Measurements from ENCODE around the gene CTNNBL1.
"Not testable (repeated sequence)": the region's sequence is repeated elsewhere in the genome, so short reads cannot be mapped to it uniquely, and the experiment has no call there.

Gene CTNNBL1

DNA sequence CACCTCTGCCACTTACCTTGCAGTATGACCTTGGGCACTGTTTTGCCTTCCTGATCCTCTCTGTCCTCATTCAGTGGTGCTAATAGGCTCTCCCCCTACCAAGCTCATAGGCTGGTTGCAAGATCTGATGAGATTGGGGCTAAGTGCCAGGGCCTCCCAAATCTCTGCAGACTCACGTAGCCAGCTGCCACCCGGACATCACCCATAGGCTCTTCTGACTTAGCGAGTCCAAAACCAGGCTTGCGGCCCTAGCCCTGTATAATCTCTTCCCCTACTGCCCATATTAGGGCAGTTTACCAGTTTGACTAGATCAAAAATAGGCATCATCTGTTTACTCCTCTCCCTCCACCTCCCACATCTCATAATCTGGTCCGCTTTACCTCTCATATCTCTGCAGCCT, 154.9 kb downstream of the CTNNBL1 start:
- in situ Hi-C loops (cut with MboI; ENCODE audit: low sequenced_read_pairs): no loop called here

DNA sequence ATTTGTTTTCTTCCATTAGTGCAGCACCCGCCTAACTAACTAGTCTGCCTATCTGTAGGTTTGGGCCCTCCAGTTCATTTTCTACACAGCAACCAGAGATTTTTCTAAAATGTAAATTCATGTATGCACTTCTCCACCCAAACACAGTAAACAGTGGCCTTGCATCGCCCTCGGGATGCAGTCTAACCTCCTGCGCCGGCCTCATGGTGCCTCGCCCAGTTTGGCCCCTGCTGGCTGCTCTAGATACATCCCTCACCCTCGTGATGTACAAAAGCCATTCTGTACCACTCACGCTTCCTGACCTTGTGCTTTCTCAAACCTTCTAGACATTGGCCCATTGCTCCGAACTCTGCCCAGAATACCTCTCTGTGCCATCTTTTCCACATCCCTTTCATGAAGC, 155.3 kb downstream of the CTNNBL1 start:
- in situ Hi-C loops (cut with MboI; ENCODE audit: low sequenced_read_pairs): no loop called here

DNA sequence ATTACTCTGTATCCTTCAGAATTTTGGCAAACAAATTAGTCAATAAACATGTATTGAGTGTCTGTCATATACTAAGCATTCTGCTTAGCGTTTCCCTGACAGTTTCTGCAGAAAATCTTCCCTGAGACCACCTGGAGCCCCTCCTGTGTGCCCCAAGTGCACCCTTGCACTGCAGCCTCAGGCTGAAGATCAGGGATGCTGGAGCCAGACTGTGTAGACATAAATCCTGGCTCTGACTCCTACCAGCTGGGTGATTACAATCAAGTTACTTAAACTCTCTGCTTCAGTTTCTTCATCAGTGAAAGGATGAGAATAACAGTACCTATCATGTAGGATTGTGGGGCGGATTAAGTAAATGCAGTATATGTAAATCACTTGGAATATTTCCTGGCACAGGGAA, 155.7 kb downstream of the CTNNBL1 start:
- in situ Hi-C loops (cut with MboI; ENCODE audit: low sequenced_read_pairs): no loop called here

DNA sequence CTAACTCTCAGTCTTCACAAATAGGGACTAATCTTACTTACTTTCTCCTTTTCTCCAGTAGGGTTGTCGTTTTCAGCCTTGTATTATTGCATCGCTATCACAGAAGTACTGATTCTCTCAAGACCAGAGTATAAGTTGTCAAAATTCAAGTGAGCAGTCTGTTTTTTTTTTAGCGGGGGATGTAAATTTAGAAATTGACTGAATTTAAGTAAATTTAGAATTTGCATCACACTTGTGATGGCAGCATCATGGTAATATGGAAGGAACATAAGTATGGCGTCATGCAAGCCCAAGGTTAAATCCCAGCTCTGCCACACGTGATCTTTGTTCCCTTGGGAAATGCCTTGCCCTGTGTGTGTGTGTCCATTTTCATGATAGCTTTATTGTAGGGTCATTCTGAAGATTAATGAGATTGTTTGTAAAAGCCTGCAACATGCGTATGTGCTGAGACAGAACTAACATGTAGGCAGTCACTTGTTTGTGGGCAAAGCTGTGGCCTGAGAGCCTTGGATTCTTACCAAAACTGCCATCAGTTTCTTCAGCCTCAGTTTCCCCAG, 156.3 kb downstream of the CTNNBL1 start:
- in situ Hi-C loops (cut with MboI; ENCODE audit: low sequenced_read_pairs): no loop called here

DNA sequence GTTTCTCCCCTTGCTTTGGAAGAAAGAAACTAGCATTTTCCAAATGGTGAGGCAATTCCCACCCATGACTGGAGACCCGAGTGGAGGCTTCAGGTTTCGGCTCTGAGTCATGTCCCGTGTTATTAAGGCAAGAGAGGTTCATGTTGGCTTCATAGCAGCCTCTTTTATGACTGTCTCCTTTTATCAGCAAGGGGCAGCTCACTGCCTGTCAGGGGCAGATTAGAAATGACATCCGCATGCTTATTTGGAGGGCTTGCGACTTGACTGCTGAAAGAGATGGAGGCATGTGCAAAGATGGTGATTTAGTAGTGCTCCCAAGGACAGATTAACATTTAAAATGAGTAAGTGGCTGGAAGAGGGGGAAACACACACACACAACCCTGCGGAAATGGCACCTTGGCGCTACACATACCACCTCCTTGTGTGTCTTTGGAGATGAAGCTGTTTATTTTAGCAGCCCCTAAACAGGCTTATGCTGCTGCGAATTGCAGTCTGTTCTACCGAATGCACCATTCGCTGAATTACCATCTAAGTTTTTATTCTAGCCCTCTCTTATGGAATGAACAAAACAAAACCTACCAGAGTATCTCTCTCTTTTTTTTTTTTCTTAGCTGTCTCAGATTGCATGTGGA, 157.0 kb downstream of the CTNNBL1 start:
- in situ Hi-C loops (cut with MboI; ENCODE audit: low sequenced_read_pairs): no loop called here

DNA sequence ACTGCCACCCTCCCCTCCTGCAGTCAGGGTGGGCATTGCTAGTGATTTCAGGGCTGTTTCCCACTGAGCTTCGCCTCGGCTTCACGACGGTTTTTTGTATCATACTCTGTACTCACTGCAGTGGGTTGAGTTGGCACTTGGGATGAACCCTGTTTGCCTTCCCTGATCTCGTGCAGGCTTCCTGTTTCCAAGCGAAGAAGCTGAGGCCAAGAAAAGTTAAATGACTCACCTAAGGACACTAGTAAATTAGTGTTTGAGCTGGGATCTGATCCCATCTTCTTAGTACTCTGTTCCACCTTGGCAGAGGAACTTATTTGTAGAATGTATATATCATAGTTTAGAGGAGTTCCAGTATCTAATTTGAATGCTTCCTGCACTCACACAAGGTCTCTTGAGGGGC, 158.8 kb downstream of the CTNNBL1 start:
- in situ Hi-C loops (cut with MboI; ENCODE audit: low sequenced_read_pairs): no loop called here

DNA sequence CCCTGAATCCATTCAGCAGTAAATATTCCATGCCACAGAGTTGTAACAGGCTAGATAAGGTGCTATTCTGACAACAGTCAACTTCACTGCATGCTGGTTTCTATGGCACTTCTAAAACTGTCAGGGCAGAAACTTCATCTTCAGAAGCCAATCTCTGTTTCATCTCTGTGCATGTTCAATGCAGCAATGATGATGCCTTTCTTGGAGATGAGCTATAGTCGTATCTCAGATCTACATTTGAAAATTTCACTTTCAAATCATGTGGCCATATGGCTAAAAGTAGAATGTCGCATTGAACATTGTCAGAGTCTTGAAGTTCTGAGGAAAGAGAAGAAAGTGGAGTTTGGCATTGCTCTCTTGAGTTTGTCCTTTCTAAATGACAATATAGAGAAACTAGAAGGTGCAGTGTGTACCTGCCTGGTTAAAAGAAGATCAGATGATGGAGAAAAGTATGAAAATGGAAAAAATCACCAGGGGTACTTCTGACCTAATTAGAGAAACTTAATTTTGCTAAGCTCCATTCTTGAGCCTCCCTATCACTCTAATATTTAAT, 160.1 kb downstream of the CTNNBL1 start:
- in situ Hi-C loops (cut with MboI; ENCODE audit: low sequenced_read_pairs): no loop called here

DNA sequence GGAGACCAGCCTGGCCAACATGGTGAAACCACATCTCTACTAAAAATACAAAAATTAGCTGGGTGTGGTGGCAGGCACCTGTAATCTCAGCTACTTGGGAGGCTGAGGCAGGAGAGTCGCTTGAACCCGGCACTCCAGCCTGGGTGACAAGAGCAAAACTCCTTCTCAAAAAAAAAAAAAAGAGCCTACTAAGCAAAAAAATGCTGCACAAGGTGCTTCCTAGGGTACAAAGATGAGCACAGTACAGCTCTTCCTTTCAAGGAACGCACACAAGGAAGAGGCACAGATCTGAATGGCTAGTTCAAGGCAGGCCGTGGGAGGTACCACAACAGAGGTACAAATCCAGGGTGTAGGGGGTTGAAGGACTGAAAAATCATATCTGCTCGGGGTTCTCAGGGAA, 162.2 kb downstream of the CTNNBL1 start:
- in situ Hi-C loops (cut with MboI; ENCODE audit: low sequenced_read_pairs): not testable (repeated sequence)

DNA sequence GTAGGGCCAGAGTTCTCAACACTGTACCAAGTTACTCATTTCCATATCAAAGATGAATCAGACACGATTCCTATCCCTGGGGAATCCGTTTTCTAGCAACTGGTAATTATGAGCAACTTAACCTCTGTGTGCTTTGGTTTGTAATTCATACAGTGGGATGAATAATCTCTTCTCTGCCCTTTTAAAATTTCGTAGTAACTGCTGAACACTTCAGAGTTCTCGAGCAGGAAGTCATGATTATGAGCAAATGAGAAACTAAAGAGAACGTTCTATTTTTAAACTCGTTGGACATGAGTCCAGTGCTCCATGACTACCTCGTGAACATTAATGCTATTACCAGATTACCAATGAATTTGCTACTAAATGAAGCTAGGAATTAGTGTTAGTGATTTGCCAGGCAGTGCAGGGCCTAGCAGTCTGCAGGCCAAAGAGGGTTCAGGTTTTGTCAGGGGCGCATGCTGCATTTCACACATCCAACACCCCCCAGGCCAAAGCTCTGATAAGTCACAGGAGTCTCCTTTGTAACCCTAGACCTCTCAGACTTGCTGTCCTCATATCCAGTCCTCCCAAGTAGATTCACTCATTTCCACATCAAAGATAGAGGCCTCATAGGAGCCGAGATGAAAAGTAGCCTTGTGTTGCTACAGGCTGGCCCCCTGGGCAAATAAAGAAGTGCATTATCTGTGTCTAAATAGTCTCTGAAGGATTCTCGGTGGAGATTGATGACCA, 163.3 kb downstream of the CTNNBL1 start:
- in situ Hi-C loops (cut with MboI; ENCODE audit: low sequenced_read_pairs): no loop called here

DNA sequence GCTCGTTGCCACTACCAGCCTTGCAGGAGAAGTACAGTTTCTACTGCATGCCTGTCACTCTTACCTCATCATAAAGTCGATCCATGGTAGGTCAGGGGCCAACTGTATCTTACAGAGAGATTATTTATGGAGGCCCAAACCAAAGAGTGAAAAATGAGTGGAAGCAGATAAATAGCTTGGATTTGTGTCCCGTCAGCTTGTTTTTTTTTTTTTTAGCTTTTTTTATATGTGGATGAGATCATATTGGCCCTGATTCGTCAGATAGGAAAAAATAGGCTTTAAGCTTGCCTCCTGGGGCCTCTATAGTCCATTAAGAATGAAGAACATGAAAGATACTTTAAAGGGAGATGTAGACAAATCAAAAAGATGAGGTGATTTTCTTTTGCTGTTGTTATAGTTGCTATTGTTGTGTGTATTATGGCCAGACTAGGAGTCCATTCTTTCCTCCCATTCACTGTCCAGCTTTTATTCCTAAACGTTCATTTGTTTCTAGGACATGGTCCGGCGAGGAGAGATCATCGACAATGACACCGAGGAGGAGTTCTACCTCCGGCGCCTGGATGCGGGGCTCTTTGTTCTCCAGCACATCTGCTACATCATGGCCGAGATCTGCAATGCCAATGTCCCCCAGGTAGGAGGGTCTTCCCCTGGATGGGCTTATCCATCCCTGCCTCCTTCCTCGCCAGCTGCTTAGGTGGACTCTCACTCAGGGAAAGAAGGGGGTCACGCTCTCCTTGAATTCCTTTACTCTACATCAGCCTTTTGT, 165.8 kb downstream of the CTNNBL1 start:
- in situ Hi-C loops (cut with MboI; ENCODE audit: low sequenced_read_pairs): no loop called here

DNA sequence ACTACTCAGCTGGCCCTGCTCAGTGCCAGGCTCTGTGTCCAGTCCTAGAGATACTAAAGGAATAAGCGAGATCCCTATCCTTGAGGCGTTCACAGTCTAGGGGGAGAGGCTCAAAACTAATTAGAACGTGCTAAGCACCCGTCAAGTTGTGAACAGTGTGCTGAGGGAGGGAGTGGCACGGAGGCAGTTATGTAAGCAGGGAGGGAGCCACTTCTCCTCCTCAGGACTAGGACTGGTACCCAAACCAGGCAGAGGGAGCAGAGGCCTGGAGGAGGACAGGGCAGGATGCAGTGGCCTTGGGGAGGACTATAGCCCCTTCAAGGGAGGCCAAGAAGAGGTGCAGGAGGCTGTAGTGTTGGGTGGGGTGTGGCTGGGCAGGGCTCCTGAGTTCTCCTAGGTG, 169.5 kb downstream of the CTNNBL1 start:
- in situ Hi-C loops (cut with MboI; ENCODE audit: low sequenced_read_pairs): no loop called here

DNA sequence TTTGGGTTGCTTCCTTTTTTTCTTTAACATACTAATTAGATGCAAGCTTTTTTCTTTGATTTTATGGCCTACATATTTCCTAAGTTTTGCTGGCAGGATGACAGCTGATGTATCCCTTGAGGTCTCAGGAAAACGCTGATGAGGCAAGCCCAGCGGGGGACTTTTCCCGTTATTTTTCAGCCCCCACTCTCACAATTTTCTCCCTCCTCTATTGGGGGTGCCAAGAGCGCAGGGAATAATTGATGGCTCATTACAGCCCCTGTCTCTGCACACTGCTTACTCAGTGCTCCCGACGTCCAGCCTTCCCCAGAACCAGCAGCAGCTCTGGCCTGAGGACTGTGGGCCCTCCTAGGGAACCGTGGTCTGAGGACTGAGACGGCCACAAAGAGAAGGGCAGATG, 170.5 kb downstream of the CTNNBL1 start:
- in situ Hi-C loops (cut with MboI; ENCODE audit: low sequenced_read_pairs): no loop called here

DNA sequence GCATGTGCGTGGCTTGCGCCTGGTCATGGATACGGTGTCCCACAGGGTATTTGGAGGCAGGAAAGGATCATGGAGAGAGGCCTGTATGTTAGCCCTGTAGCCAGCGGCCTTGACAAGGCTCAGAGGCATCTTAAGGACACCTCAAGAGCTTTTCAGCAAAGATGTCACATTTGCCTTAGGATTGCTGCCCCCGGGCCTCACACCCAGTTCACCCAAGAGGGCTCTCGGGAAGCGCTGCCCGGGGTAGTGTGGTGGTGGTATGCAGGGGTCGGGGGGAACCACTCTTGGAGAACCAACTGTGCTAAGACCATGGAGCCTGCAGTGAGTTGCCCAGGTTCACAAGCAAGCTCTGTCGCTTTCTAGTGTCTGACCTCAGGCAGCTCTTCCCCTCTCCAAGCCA, 172.2 kb downstream of the CTNNBL1 start:
- in situ Hi-C loops (cut with MboI; ENCODE audit: low sequenced_read_pairs): no loop called here

DNA sequence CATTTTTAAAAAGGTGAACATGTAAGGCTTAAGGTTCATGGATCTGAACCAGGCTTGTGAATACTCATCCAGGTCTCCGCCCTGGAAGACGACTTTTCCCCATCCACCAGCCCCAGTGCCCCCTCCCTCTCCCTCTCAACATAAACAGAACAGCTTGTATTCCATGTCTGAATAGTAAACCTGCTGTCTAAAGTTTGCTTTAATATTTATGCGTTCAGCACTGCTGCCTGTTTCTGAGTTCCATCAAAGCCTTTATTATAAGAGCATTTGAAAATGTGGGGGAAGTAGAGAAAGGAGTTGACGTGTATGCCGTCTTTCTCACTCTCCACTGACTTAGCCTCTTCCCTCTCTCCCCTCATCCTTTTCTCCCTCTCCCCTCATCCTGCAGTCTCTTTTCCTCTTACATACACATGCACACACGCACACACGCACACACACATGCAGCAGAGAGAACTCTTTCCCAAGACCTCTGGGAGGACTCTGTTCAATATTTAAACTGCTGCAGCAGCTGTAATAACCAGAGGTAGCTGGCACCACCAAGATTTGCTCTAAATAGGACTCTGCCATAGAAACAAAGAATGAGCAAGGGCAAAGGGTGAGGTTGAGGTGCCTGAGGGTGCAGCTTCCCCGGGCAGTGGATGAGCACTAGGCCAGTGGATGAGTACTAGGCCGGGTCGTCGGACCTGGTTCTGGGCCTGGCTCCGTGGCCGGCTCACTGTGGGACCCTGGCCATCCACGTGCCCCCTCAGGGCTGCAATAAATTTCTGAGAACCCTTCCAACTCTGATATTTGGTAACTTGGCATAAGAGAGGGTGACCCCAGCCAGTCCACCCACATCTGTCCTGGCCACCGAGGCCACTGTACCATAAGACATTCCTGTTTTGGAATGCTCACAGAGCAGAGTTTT, 173.7 kb downstream of the CTNNBL1 start:
- in situ Hi-C loops (cut with MboI; ENCODE audit: low sequenced_read_pairs): no loop called here

DNA sequence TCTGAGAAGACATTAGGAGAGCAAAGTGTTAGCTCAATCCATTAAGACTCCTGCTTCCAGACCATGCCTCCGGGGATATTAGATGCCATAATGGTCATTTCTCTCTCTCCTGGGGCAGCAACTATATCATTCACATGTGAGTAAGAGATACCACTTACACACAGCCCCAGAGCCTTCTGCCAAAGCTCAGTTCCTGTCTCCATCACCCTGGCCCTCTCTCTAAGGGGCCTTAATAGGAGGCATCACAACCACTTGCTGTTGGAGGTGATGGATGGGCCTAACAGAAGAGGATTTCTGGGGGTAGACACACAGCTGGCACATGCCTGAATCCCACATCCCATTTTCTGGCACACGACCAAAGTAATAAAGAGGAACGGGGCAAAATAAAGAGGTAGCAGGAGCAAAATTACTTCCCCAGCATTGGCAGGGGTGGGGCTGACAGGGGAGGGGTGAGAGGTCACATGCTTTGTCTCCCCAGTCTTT, 175.1 kb downstream of the CTNNBL1 start:
- in situ Hi-C loops (cut with MboI; ENCODE audit: low sequenced_read_pairs): no loop called here

DNA sequence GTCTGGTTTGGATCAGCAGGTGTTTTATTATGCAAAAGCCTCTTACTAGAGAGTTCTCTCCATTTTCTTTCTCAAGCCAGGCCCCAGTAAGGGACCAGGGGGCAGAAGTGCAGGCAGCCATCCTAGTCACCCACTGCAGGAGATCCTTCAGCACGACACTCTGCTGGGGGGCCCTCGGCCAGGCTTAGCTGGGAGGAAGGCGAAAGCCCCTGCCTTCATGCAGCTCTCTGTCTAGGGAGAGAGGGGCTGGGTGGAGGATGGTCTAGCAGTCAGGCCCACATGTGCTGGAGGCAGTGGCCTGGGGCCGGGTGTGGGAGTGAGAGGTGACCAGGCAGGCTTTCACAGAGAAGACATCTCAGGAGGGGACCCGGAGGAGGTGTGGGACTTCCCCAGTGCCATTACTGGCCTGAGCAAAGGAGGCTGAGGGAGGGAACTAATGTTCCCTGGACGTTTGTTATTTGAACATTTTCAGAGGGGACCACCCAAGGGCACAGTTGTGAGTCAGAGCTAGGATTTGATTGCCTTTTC, 175.6 kb downstream of the CTNNBL1 start:
- in situ Hi-C loops (cut with MboI; ENCODE audit: low sequenced_read_pairs): no loop called here

DNA sequence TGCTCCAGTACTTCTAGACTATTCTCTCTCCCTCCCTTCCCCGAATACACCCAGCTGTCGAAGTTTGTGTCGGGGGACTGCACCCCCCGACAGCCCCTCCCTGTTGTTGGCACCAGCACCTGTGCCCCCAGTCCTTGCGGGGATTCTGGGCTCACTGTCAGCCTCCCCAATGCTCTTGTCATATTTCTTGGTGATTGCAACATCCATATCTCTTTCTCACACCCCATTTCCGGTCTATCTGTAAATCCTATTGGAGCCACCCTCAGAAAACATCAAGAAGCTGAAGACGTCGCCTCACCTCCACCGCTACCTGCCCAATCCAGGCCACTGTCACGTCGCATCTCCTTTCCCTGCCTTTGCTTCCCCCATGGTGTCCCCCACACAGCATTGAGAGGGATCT, 176.5 kb downstream of the CTNNBL1 start:
- in situ Hi-C loops (cut with MboI; ENCODE audit: low sequenced_read_pairs): no loop called here

DNA sequence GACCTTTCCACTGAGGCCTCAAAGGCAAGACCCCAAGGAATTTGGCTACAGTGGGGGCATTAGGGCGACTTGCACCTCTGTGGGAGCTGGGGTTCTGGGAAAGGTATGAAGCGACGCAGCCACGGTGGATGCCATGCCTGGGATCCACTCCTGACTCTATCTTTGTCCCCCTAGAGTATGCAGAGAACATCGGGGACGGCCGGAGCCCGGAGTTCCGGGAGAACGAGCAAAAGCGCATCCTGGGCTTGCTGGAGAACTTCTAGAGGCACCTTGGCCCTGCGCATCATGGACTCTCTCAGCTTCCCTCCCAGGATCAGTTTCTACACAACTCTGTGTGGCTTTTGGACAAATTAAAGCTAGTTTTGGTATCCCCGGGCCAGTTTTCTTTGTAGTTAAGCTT, 177.9 kb downstream of the CTNNBL1 start:
- in situ Hi-C loops (cut with MboI; ENCODE audit: low sequenced_read_pairs): no loop called here

DNA sequence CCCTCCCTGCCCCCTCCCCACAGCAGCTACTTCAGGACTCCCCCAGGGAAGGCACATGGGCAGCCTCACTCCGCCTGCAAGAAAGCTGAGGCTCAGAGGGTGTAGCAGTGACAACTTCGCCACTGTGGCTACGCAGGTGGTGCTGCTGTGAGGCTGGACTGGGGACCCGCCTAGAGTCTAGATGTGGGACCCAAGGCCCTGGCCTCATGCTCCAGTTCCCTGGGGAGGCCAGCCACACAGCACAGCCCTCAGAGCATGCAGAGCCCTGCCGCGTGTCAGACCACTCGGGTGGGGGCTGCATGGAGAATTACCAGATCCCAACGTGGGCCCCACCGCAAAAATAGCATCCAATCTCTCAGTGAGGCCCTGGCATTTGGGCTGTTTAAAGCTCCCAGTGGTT, 178.3 kb downstream of the CTNNBL1 start:
- in situ Hi-C loops (cut with MboI; ENCODE audit: low sequenced_read_pairs): no loop called here

DNA sequence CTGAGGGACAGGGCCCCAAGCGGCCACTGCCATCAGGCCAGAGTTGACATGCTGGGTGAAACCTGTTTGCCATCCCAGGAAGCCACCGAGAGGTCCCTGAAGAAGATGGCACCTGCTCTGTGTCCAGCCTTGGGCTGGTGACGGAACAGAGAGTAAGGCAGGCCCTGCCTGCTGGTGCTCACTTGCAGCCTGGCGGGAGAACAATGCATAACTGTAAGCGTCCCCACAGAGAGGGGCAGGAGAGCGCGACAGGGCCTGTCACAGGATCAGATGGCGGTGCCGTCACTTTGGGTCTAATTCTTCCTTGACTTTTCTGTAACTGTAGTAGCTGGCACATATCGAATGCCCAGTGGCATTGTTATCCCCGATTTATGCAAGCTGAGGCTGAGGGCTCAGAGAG, 180.1 kb downstream of the CTNNBL1 start:
- in situ Hi-C loops (cut with MboI; ENCODE audit: low sequenced_read_pairs): no loop called here

All from HL-60/S4 treated with retinoic acid at 250 ng/mL for 4 days and 3 days (cell line).